ENCODE measurements around the gene RNF113A.
A peak's percentile ranks its signal among the peaks of the same experiment; 100 is the strongest.
"Not testable (repeated sequence)": the region's sequence is repeated elsewhere in the genome, so short reads cannot be mapped to it uniquely, and the experiment has no call there.

The RNF113A gene

DNA sequence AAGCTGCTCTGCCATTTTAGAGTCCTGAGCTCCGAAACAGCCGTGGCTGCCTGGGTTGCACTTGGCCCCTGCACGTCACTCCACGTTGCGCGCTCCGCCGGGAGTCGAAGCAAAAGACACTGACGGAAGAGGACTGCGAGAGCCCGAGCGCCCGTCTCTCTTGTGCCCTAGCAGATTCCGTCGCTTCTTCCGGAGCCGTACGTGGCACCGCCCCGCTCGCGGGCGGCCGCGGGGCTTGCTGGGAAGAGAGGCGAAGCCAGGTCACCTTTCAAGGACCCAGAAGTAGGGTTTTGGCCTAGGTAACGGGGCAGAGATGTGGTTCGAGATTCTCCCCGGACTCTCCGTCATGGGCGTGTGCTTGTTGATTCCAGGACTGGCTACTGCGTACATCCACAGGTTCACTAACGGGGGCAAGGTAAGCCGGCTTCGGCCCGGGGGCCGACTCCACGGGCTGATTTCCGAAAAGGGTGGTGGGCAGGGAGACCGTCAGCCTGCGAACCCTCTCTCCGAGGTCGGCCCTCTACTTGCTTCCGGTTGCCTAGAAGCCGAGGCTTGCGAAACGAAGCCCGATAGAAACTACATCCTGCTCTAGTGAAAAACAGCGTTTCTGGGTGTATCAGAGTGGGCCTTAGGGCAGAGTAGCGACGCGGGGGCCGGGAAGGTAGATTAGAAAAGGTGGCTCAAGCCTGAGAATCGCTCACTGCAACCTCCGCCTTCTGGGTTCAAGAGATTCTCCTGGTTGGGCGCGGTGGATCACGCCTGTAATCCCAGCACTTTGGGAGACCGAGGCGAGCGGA lies at the start of gene RNF113A, which contains the start of gene NDUFA1:
RNF113A (minus strand) TSS at position 135 of the 797 bp plus-strand sequence; CDS start at position 15, 120 bp downstream.
NDUFA1 (plus strand) TSS at position 234 of the 797 bp plus-strand sequence; CDS start at position 314, 80 bp downstream.
- FAIRE-seq: no peak

DNA sequence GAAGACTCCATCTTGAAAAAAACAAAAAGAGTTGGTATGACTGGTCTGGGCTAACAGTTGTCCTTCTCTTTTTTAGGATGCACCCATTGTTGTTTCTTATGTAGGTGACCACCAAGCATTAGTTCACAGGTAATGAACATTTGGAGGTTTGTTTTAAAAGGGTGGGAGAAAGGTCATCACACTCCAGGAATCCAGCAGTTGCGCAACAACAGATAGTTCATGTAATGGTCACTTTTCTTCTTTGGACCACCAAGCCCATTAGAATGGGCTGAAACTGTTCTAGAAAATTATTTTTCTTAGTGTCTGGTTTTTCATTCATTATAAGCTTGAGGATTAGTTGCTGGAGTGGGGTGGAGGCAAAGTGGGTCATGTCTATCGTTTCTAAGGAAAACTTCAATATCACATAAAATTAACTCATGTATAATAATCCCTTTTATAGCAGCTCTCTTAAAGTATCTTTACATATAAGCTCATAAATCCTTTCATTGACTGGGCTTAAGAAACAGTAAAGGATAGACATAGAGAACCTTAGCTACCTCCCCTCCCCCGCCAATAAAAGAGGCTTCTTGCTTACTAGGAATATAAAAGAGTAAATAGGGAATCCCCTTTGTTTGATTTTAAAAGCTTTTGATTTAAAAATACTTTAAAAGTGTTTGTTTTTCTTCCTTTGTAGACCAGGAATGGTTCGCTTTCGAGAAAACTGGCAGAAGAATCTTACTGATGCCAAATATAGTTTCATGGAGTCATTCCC lies 48.5 kb upstream of the RNF113A start:
- no peak for FAIRE-seq

DNA sequence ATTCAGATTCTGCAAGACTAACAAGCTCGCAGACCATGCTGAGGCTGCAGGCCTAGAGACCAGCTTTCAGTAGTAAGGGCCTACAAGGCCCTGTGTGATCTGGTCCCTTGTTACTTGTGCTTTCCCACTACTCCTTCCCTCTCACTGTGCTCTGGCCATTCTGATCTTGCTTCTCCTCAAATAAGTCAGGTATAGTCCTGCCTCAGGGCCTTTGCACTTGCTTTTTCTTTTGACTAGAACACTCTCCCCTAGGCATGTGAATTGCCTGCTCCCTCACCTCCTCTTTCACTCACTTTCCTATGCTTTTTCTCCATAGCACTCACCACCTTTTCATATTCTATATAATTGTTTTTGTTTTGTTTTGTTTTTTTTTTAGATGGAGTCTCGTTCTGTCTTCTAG lies 46.3 kb upstream of the RNF113A start:
- FAIRE-seq: no peak

DNA sequence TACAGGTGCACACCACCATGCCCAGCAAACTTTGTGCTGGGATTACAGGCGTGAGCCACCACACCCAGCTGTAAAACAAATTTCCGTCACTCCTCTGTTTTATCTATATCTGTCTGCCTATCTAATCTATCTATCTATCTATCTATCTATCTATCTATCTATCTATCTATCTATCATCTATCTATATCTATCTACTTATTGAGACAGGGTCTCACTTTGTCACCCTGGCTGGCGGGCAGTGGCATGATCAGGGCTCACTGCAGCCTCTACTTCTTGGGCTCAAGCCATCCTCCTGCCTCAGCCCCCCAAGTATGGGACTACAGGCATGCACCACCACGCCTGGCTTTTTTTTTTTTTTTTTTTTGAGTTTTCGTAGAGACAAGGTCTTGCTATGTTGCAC lies 44.8 kb upstream of the RNF113A start:
- no peak for FAIRE-seq

DNA sequence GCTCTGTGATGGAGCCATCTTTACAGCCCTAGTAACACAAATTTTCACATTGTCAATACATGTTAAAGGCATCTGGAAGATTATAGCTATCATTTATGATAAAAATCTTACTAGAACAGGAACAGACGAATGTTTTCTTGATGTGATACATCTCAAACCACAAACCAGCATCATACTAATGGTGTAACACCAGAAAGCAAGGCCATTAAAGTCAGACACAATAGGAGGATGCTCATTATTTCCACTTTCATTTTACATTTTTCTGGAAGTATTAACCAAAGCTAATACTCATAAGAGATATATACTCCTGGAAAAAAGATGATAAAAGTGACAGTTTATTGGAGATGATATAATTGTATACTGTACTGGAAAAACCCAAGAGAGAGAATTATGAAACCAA lies 29.4 kb upstream of the RNF113A start:
- no peak for FAIRE-seq

DNA sequence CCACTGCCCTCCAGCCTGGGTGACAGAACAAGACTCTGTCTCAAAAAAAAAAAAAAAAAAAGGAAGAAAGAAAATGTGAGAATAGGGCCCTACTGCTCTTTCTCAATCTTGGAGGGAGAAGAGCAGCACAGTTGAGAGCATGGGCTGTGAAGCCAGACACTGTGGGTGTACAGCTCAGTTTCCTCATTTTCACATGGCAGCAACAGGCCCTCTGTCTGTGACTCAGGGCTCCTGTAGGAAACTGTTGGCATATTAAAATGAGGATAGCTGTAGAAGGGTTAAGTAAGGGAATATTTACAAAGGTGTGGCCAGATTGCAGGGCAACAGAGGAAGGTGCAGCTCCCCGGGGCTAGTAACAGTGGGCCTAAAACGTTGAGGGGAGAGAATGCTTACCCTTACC lies 27.6 kb upstream of the RNF113A start:
- no peak for FAIRE-seq

DNA sequence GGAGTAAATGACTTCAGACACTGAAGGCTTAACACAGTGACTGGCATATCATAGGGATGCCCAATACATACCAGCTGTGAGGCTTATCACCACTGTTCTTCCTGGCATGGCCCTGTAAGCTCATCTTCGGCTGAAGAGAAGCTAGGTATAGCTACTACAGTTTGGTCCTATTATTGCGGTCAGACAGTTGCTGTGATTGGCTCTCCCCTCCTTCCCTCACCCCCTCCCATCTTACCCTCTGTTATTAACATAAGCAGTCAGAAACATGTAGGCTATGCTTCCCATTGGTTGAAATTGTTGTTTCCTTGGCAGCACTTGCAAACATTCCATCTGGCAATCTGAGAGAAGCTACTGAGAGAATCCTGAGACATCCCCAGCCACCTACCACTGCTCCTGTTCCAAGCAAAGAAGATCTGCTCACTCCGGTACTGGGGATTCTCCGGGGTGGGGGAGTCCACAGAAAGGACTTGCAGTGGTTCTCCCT lies 24.4 kb upstream of the RNF113A start, which contains the start of gene AKAP14:
AKAP14 (plus strand) TSS at position 51 of the 484 bp plus-strand sequence. CDS start 7,331 bp downstream, outside the sequence.
- FAIRE-seq: no peak

DNA sequence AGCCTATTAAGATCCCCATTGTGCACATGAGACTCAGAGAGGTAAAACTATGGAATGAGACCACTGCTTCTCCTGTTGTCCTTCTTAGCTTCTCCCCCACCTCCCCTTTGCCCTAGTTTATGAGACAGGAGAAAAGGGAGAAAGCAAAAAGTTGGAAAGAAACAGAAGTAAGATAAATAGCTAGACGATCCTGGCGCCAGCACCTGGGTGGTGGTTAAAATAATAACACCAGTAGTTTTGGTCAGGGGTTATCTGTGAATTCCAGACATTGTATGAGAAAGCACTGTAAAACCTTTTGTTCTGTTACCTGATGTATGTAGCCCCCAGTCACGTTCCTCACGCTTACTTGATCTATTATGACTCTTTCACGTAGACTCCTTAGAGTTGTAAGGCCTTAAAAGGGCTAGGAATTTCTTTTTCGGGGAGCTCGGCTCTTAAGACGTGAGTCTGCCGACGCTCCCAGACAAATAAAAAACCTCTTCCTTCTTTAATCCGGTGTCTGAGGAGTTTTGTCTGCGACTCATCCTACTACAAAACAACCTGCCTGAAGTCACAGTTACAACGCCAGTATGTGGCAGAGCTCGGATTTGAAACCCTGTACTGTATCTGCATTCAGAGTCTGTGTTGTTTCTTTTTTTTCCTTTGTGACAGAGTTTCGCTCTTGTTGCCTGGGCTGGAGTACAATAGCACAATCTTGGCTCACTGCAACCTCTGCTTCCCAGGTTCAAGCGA lies 20.6 kb upstream of the RNF113A start:
- FAIRE-seq: not testable (repeated sequence)

DNA sequence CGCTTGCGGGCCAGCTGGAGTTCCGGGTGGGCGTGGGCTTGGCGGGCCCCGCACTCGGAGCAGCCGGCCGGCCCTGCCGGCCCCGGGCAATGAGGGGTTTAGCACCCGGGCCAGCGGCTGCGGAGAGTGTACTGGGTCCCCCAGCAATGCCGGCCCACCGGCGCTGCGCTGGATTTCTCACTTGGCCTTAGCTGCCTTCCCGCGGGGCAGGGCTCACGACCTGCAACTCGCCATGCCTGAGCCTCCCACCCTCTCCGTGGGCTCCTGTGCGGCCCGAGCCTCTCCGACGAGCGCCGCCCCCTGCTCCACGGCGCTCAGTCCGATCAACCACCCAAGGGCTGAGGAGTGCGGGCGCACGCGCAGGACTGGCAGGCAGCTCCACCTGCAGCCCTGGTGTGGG lies 19.1 kb upstream of the RNF113A start:
- FAIRE-seq: not testable (repeated sequence)

DNA sequence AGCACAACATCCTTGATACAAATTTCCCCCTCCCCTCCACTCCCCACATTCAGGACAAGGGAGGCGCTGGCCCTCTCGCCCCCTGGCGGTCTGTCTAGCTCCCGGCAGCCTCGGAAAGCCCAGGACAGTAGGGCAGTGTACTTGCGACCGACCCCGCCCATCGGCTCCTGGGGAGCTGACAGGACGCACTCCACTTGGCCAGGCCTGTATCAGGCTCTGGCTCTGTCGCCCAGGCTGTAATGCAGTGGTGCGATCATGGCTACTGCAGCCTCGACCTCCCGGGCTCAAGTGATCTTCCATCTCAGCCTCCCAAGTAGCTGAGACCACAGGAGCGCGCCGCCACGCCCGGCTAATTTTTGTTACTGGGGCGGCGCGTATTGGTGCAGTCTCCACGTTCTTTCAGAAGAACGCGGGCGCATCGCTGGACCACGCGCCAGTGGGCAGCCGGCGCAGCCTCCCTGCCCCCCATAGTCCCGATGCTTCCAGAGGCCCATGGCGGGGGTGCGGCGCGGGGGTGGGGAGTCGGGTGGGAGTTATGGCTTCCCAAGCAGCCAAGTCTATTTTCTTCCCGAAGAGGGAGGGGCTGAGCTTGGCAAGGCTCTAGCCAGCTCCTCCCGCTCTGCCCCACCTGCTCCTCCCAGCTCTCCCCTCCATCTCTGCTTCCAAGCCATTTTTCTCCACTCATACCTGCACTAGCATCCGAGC lies 16.3 kb upstream of the RNF113A start:
- no peak for FAIRE-seq

DNA sequence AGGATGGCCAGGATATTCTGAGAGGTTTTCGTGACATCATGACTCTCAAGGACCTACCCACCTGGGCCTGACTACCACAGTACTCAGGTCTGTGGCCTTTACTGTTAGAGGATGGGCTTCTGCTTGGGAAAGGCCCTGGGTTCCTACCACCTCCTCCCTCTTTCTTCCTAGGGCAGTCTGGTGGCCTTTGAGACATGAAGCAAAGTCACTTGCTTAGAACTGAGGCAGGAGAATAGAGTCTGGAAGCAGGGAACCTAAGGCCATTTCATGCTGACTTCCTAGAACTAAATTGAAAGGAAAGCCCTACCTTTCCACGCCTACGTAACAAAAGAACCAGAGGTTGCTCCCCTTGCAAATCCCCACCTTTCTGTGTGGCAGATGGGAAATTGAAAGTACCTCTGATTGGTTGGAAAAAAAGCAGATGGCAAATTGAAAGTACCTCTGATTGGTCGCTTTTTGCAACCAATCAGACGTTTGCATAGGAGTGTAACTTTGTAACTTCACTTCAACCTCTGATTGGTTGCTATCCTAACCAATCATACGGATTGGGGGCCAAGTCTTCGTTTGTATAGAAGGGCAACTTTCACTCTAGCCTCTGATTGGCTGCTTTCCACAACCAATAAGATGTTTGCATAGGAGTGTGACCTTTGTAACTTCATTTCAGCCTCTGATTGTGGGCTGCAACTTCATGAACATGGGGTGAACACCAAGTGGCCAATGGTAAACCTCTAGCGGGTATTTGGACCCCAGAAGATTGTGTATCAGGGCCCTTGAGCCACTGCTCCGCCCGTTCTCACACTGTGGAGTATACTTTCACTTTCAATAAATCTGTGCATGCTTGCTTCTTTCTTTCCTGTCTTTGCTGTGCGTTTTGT lies 14.3 kb upstream of the RNF113A start:
- no peak for FAIRE-seq

DNA sequence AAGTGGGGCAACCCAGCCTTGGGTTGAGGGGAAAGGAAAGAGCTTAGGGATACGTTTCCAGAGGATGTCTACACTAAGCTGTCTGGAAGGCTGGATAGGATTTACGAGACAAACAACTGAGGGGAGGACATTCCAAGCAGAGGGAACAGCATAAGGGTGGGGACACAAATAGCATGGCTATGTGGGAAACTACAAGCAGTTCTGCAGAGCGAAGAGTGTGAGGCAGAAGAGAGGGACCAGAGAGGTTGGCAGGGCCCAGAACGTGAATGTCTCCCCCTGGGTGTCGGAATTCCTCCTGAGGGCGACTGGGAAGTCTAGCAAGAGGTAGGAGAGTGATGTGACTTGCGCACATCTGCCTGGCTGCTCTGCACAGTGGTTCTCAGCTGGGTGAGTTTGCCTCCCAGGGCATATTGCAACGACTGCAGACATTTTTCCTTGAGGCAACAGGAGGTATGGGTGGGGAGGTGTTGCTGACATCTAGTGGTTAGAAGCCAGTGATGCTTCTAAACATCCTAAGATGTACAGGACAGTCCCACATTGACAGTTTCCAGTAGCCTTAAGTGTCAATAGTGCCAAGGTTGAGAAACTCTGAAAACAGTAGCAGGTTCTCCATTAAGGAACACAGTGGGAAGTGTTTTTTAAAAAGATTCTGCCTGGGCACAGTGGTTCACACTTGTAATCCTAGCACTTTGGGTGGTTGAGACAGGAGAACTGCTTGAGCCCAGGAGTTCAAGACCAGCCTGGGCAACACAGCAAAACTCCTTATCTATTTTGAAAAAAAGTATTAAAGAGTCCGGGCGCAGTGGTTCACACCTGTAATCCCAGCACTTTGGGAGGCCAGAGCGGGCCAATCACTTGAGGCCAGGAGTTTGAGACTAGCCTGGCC lies 9.3 kb upstream of the RNF113A start:
- FAIRE-seq: no peak

DNA sequence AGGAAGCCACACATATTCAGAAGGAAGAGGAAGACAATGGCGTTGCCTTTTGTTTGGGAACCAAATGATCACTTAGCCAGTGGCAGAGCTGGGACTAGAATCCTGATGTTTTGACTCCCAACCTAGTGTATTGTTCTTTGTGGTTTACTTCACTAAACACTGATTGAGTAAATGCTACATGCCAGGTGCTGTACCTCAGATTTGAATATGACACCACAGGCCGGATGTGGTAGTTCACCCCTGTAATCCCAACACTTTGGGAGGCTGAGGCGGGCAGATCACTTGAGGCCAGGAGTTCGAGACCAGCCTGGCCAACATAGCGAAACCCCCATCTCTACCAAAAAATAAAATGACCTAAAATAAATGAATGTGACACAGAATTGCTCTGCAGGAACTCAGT lies 8.5 kb upstream of the RNF113A start:
- FAIRE-seq: no peak

DNA sequence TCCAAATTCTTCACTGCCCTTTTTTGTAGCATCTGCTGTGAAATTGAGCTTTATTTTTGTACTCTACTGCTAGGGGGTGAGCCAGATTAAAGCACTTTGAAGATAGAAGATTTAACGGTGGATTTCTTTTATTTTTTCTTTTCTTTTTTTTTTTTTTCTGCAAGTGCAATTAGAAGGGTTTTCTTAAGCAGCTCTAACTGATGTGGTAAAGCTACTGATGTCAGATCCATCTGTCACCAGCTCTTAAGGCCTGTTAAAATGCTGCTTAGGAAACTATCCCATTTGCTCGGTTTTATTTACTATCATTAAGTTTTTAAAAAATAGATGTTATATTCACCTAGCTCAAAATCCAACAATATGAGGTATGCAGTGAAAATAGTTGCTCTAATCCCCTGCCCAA lies 7.2 kb upstream of the RNF113A start:
- no peak for FAIRE-seq

DNA sequence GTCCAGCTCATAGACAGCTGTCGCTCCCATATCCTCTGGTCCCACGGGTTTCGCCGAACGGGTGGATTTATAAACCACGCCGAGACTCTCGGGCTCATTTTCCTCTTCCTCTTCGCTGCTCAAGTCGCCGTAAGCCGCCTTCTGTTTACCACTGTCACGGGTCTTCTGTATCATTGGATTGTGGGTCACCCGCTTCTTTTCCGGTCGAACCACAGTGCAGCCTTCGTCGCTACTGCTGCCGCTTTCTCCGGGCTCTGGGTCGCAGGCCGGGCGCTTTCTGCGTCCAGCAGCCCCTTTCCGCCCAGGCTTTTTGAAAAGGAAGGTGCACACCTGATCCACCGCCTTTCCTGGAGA lies 311 bp downstream of the RNF113A start:
- FAIRE-seq: no peak

DNA sequence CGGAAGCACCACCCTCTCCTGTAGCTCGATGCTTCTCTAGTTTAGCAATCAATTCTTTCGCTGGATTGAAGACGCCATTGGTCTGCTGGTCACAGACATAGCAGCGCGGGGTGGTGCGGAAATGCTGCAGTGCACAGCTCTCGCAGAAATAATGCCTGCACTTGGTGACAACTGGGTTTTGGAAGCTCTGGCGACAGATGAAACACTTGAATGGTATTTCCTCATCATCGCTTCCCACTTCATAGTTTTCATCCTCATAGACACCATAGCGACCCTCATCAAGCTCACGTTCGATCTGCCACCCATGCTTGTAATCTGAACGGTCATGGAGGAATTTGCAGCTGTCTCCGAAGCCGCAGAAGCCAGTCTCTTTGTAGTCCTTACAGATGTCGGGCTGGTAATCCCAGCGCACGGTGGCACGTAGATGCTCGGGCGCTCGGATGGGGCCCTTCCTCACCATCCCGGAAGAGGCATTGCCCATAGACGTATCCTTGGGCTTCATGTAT lies 854 bp downstream of the RNF113A start:
- no peak for FAIRE-seq

DNA sequence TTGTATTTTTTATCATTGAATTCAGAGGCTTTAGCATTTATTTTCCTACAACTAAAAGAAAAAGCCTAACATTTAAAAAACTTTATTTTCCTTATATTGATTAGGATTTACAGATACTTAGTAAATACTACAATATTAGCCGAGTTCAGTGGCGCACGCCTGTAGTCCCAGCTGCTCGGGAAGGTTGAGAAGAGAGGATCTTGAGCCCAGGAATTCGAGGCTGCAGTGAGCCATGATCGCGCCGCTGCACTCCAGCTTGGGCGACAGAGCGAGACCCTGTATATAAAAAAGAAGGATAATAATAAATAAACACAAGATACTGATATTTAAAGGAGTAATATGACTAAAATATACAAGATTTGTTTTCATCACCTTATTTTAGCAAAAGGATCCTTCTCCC lies 18.1 kb downstream of the RNF113A start:
- FAIRE-seq: no peak

DNA sequence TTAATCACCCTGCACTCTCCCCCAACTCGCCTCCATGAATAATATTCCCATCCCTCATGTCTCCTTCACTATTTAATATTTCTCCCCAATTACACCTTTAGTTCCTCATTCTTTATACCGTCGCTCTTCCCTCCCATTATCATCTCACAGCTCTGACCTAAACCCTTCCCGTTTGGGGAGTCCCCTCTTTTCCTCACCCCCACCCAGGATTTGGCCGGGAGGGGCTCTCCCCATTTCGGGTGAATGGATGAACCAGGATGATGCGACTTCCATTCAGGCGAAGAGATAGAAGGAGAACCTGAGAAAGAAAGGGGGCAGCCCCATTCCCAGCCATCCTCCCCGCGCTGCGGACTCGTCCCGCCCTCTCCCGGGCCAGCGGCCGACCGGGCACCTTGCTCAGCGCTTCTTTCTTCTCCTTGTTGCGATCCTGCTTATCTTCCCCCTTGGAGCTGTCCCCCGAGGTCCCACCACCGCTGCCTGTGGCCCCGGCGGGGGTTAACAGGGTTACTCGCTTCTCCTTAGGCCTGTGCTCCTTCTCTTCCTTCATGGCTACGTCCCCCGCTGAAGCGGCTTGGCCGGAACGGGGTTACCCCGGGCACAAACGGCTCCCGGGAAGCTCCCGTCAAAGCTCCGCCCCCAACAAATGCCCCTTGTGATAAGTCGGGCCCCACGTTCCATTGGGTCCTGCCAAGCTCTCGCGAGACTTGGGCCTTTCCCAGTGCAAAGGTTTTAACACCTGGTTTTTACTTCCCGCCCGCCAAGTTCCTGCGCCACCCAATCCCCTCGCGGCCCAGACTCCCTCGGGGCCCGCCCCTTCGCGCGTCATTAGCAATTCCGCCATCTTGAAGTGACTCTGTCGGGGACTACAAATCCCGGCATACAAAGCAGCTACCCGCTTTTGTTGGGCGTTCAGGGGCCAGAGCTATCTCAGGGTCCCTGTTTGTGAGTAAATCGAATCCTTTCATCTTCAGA lies 18.9 kb downstream of the RNF113A start, which contains the start of gene UPF3B:
UPF3B (minus strand) TSS at position 582 of the 972 bp plus-strand sequence; CDS start at position 547, 35 bp downstream.
- FAIRE-seq: peak; percentile 96

DNA sequence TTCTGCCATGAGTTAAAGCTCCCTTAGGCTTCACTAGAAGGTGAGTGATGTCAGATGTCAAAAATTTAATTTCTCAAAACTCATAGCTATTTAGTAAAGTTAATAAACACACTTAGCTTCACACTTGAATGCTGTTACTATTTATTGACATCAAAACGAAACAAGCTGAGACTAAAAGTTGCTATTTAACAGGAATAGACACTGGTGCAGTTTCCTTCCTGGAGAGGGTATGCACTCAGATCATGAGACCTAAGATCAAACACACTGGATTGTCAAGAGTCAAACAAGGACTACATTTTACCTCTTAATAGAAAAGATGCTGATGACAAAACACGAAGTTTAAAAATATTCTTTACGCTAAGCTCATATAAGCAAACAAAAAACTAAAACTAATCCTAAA lies 37.6 kb downstream of the RNF113A start:
- FAIRE-seq: no peak

Measured in endometrium (tissue), 2 donors.